ENCODE results near the gene CDH4. TPM values are rescaled to one million over a fixed set of nuclear protein-coding genes. Genes with fewer than 3 reads are reported as not detected.

The CDH4 gene
- total RNA-seq, 1 donor from 2014 or later: 8.9 TPM

DNA sequence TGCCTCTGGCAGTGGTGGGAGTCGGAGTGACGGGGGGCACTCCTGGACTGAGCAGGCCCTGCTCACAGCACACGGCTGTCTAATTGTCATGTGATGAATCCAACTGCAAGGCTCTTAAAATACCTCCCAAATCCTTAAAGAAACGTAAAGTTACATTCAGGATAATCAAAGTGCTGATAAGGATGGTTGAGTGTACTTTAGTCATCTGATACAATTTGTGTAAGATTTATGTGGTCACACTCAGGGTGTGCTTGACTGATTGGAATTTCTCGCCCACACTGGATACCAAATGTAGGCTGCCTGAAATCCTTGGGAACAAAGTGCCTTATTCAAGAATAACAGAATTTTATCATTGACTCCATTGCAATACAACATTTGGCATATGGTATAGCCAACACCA is 238.7 kb downstream of the CDH4 start:
- Mint-ChIP-seq H3K36me3 (ENCODE audit: low read depth) (no peaks in the 10 kb centered on the region), H3K4me3 (no peak overlapping the region), H3K9me3 (no peaks in the 10 kb centered on the region), H3K4me1 (peaks cover 39% of the 10 kb centered on the region), H3K27me3 (ENCODE audit: low read depth) (no peaks in the 10 kb centered on the region), H3K27ac (ENCODE audit: unreplicated experiment) (no peak overlapping the region)
- DNase-seq (ENCODE audit: low read depth, low spot score): no peak
- TF ChIP-seq CTCF (conservative IDR thresholded peaks at IDR 0.05): no peak

- peaks cover 44% of the 10 kb centered on the region for H3K4me1 Mint-ChIP-seq
- no peaks in the 10 kb centered on the region for H3K9me3 Mint-ChIP-seq
- no peak for DNase-seq (ENCODE audit: low read depth, low spot score)
- H3K36me3 Mint-ChIP-seq (ENCODE audit: low read depth): no peaks in the 10 kb centered on the region
- no peak for TF ChIP-seq CTCF (conservative IDR thresholded peaks at IDR 0.05)
- no peak overlapping the region for H3K27ac Mint-ChIP-seq (ENCODE audit: unreplicated experiment)
- no peak overlapping the region for H3K4me3 Mint-ChIP-seq
- no peaks in the 10 kb centered on the region for H3K27me3 Mint-ChIP-seq (ENCODE audit: low read depth)
These were observed 240.0 kb downstream of the CDH4 start for GRCh38 chr20:61492065-61492464.

GRCh38 chr20:61493798-61494305 is 241.8 kb downstream of the CDH4 start:
- Mint-ChIP-seq H3K4me3 (no peak overlapping the region), H3K27me3 (ENCODE audit: low read depth) (no peaks in the 10 kb centered on the region), H3K4me1 (peaks cover 30% of the 10 kb centered on the region), H3K27ac (ENCODE audit: unreplicated experiment) (no peak overlapping the region), H3K9me3 (no peaks in the 10 kb centered on the region), H3K36me3 (ENCODE audit: low read depth) (no peaks in the 10 kb centered on the region)
- TF ChIP-seq CTCF (conservative IDR thresholded peaks at IDR 0.05): no peak
- DNase-seq (ENCODE audit: low read depth, low spot score): no peak

- no peak for TF ChIP-seq CTCF (conservative IDR thresholded peaks at IDR 0.05)
- Mint-ChIP-seq H3K9me3 (no peaks in the 10 kb centered on the region), H3K27ac (ENCODE audit: unreplicated experiment) (no peak overlapping the region), H3K36me3 (ENCODE audit: low read depth) (no peaks in the 10 kb centered on the region), H3K4me3 (no peak overlapping the region), H3K4me1 (peaks cover 25% of the 10 kb centered on the region), H3K27me3 (ENCODE audit: low read depth) (no peaks in the 10 kb centered on the region)
- DNase-seq (ENCODE audit: low read depth, low spot score): no peak
These were observed 242.9 kb downstream of the CDH4 start for GRCh38 chr20:61494763-61495575.

GRCh38 chr20:61497029-61497627 is 245.1 kb downstream of the CDH4 start:
- H3K4me3 Mint-ChIP-seq: no peak overlapping the region

More at GRCh38 chr20:61497029-61497627, 245.1 kb downstream of the CDH4 start:
- Mint-ChIP-seq H3K27me3 (ENCODE audit: low read depth) (no peaks in the 10 kb centered on the region), H3K36me3 (ENCODE audit: low read depth) (peaks cover 6% of the 10 kb centered on the region), H3K4me1 (peaks cover 43% of the 10 kb centered on the region), H3K27ac (ENCODE audit: unreplicated experiment) (no peak overlapping the region), H3K9me3 (peaks cover 3% of the 10 kb centered on the region)
- DNase-seq (ENCODE audit: low read depth, low spot score): no peak
- no peak for TF ChIP-seq CTCF (conservative IDR thresholded peaks at IDR 0.05)

Measured in neural crest cell (in vitro differentiated cells).